Measurements from ENCODE around the gene PCDH12. TPM values are rescaled to one million over a fixed set of nuclear protein-coding genes. Genes with fewer than 3 reads are reported as not detected.

PCDH12 gene
- total RNA-seq, 1 experiment from 2014 or later = not detected

DNA sequence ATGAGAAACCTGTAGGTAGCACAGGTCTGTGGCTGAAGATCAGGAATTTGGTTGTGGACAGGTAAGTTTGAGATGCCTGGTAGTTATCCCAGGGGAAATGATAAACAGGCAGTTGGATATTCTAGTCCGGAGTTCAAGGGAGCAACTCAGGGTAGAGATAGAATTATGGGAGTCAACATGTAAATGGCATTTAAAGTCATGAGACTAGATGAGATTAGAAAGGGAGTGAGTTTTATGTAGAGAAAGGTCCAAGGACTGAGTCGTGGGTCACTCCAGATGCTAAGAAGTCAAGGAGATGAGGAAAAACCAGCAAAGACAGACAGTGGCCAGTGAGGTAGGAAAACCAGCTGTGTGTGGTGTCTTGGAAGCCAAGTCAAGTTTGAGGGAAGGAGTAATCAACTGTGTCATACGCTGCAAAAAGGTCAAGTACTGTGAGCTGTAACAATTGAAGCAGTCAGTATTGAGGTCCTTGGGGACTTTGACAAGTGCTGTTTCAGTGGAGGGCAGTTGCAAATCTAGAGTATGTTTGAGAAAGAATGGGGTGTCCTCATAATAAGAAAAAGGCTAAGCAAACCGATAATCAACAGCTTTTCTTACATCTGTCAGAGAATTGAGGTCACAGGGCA lies 36.6 kb upstream of the PCDH12 start:
- Histone ChIP-seq H2AK5ac (ENCODE audit: insufficient read length, low read length) (no peak overlapping the region), H3K4me1 (ENCODE audit: insufficient read depth, low read length) (no peaks in the 10 kb centered on the region), H3K4ac (ENCODE audit: low read depth, low read length) (no peak overlapping the region), H3K23ac (ENCODE audit: insufficient read length, low read depth, low read length) (no peak overlapping the region), H4K20me1 (ENCODE audit: control insufficient read depth, insufficient read depth, insufficient read length) (no peaks in the 10 kb centered on the region), H3K79me2 (ENCODE audit: insufficient read depth, low read length) (no peaks in the 10 kb centered on the region), H3K14ac (ENCODE audit: insufficient read depth, low read length) (no peak overlapping the region), H3T11ph (ENCODE audit: low read length) (no peak overlapping the region), H3K4me2 (ENCODE audit: insufficient read depth, insufficient read length, low read length) (no peak overlapping the region), H3K27me3 (ENCODE audit: insufficient read depth, low read length) (no peaks in the 10 kb centered on the region), H3K9ac (ENCODE audit: extremely low read depth, insufficient read length, low read length) (no peak overlapping the region), H4K8ac (replicated peaks; ENCODE audit: insufficient read length, low read depth, low read length) (no peak overlapping the region), H4K5ac (ENCODE audit: insufficient read length, low read depth, low read length) (no peak overlapping the region), H2BK120ac (ENCODE audit: low read depth, low read length, poor library complexity, severe bottlenecking) (no peak overlapping the region), H3K56ac (ENCODE audit: insufficient read length, low read depth, low read length) (no peak overlapping the region), H2BK20ac (ENCODE audit: low read depth, low read length, poor library complexity, severe bottlenecking) (no peak overlapping the region), H3K9me3 (ENCODE audit: control insufficient read depth, low read depth, low read length) (no peaks in the 10 kb centered on the region), H2AFZ (ENCODE audit: low read length) (no peak overlapping the region), H2BK12ac (ENCODE audit: insufficient read length, low read depth, low read length) (no peak overlapping the region), H2BK15ac (ENCODE audit: low read depth, low read length) (no peak overlapping the region), H3K79me1 (ENCODE audit: insufficient read depth, low read depth, low read length, poor library complexity, severe bottlenecking) (no peaks in the 10 kb centered on the region), H3K18ac (ENCODE audit: insufficient read length, low read depth, low read length) (no peak overlapping the region), H4K91ac (ENCODE audit: insufficient read length, low read depth, low read length) (no peak overlapping the region), H3K27ac (ENCODE audit: insufficient read length, low read depth, low read length) (no peak overlapping the region), H3K23me2 (ENCODE audit: insufficient read length, low read depth, low read length, poor library complexity, severe bottlenecking) (no peaks in the 10 kb centered on the region), H2BK5ac (ENCODE audit: insufficient read length, low read length) (no peak overlapping the region)
- Mint-ChIP-seq H3K9me3 (peaks cover 0 to 3% of the 10 kb centered on the region in 2 experiments; a peak in 1 of 5 replicates), H3K27ac (peak overlapping the region in 2 of 3 experiments; percentile 2 to 15; a peak in 2 of 7 replicates), H3K36me3 (ENCODE audit: insufficient read depth in 1 of 3, low read depth in 3 of 3) (peaks cover 8 to 19% (median 17%) of the 10 kb centered on the region in 3 experiments), H3K4me3 (no peak overlapping the region), H3K4me1 (no peaks in the 10 kb centered on the region), H3K27me3 (ENCODE audit: low read depth) (no peaks in the 10 kb centered on the region)
- no CpG with 5 or more reads among the region's 4 CpGs for WGBS (ENCODE audit: extremely low coverage, insufficient read length, low lambda C conversion rate)
- TF ChIP-seq, protein P1, sequence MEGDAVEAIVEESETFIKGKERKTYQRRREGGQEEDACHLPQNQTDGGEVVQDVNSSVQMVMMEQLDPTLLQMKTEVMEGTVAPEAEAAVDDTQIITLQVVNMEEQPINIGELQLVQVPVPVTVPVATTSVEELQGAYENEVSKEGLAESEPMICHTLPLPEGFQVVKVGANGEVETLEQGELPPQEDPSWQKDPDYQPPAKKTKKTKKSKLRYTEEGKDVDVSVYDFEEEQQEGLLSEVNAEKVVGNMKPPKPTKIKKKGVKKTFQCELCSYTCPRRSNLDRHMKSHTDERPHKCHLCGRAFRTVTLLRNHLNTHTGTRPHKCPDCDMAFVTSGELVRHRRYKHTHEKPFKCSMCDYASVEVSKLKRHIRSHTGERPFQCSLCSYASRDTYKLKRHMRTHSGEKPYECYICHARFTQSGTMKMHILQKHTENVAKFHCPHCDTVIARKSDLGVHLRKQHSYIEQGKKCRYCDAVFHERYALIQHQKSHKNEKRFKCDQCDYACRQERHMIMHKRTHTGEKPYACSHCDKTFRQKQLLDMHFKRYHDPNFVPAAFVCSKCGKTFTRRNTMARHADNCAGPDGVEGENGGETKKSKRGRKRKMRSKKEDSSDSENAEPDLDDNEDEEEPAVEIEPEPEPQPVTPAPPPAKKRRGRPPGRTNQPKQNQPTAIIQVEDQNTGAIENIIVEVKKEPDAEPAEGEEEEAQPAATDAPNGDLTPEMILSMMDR (conservative IDR thresholded peaks at IDR 0.05) = no peak
- no peak for DNase-seq
